NB4 (cell line): ENCODE measurements around the gene CYP26C1.

Source experiments
- DNase-seq: peaks from one replicate; pipeline ENCODE4 v3.0.0; 2010; ENCODE audit warnings: low read depth
- H3K4me3 ChIP-seq: one replicate; pipeline ENCODE4 v1.5.1; 2011; ENCODE audit warnings: mild to moderate bottlenecking, low read depth, low read length, moderate library complexity
- CTCF ChIP-seq: IDR thresholded peaks from one replicate; pipeline ENCODE4 v1.5.1; 2012; ENCODE audit warnings: low read depth, low read length
- MAX ChIP-seq: IDR thresholded peaks from 2 replicates; pipeline ENCODE4 v1.6.1; 2011; ENCODE audit warnings: low read depth, low read length
- MYC ChIP-seq: IDR thresholded peaks from 2 replicates; pipeline ENCODE4 v1.6.1; 2011; ENCODE audit warnings: low read depth, low read length
- POLR2A ChIP-seq: IDR thresholded peaks from 2 replicates; pipeline ENCODE4 v1.6.1; 2011; ENCODE audit warnings: mild to moderate bottlenecking; ENCODE audit not compliant: insufficient read length; ENCODE audit errors: extremely low read depth

Gene CYP26C1

GRCh38 chr10:93088466-93088865 is 27.9 kb downstream of the CYP26C1 start:
- TF ChIP-seq POLR2A: no peak
- TF ChIP-seq MAX: no peak
- no peak for TF ChIP-seq MYC
- TF ChIP-seq CTCF: no peak
- DNase-seq: no peak

GRCh38 chr10:93090619-93091018 is 30.0 kb downstream of the CYP26C1 start:
- no peak overlapping the region for H3K4me3 ChIP-seq
- no peak for DNase-seq
- TF ChIP-seq POLR2A: no peak
- no peak for TF ChIP-seq MYC
- TF ChIP-seq CTCF: no peak
- TF ChIP-seq MAX: no peak

More at GRCh38 chr10:93088466-93088865, 27.9 kb downstream of the CYP26C1 start:
- H3K4me3 ChIP-seq: no peak overlapping the region

GRCh38 chr10:93091960-93092359 is 31.4 kb downstream of the CYP26C1 start:
- no peak for TF ChIP-seq MYC
- TF ChIP-seq POLR2A: no peak
- TF ChIP-seq MAX: no peak
- no peak for TF ChIP-seq CTCF
- H3K4me3 ChIP-seq: no peak overlapping the region
- no peak for DNase-seq

GRCh38 chr10:93095225-93095624 is 34.6 kb downstream of the CYP26C1 start:
- DNase-seq: no peak
- TF ChIP-seq MYC (no peak), POLR2A (no peak), CTCF (no peak), MAX (no peak)
- H3K4me3 ChIP-seq: no peak overlapping the region

GRCh38 chr10:93096901-93097300 is 36.3 kb downstream of the CYP26C1 start:
- TF ChIP-seq MAX: no peak
- TF ChIP-seq MYC: no peak
- TF ChIP-seq POLR2A: no peak
- no peak for TF ChIP-seq CTCF
- no peak overlapping the region for H3K4me3 ChIP-seq
- DNase-seq: no peak

- TF ChIP-seq POLR2A: no peak
- no peak for TF ChIP-seq CTCF
- TF ChIP-seq MAX: no peak
- no peak for TF ChIP-seq MYC
- no peak for DNase-seq
- H3K4me3 ChIP-seq: no peak overlapping the region
Measured at GRCh38 chr10:93097386-93097785, 36.8 kb downstream of the CYP26C1 start.
